Fibroblast of lung (primary cell): ENCODE data around the gene PSD4. TPM values are rescaled to one million over a fixed set of nuclear protein-coding genes. Genes with fewer than 3 reads are reported as not detected.

Source experiments
- polyA plus RNA-seq, 2 donors: library from polyadenylated mRNA; depleted of rRNA in 1 of 2; stranded (reverse) in 1 of 2; unstranded in 1 of 2; fragments of >200 nt; gene quantifications; 2 replicates each; pipeline ENCODE4 v1.2.1, GENCODE V29; 2011 to 2012; ENCODE audit warnings: missing spikeins in 1 of 2
- total RNA-seq: library from RNA; depleted of rRNA; stranded (reverse); fragments of >200 nt; gene quantifications from 2 replicates; pipeline ENCODE4 v1.2.1, GENCODE V29; 2014

The PSD4 gene
- total and polyA plus RNA-seq, 2 donors (not counting 1 experiment from before 2014, with no cell fraction given), result 1.0 to 6.1 TPM

Other genes starting within 250 kb of the PSD4 start
- gene IL36G, start 196.0 kb upstream of the PSD4 start, total RNA-seq, result not detected in 2 replicates
- not detected in 2 replicates for gene IL36G, start 196.0 kb upstream of the PSD4 start, polyA plus RNA-seq
- gene IL36A, start 168.5 kb upstream of the PSD4 start, total RNA-seq, result not detected in 2 replicates
- gene IL36A, start 168.5 kb upstream of the PSD4 start, polyA plus RNA-seq, result not detected in 2 replicates
- gene IL36B, start 121.1 kb upstream of the PSD4 start, total RNA-seq, result not detected in 2 replicates
- not detected in 2 replicates for gene IL36B, start 121.1 kb upstream of the PSD4 start, polyA plus RNA-seq
- not detected in 2 replicates for gene IL36RN, start 114.8 kb upstream of the PSD4 start, total RNA-seq
- gene IL36RN, start 114.8 kb upstream of the PSD4 start, polyA plus RNA-seq, result not detected in 2 replicates
- gene IL1F10, start 106.0 kb upstream of the PSD4 start, total RNA-seq, result not detected in 2 replicates
- not detected in 2 replicates for gene IL1F10, start 106.0 kb upstream of the PSD4 start, polyA plus RNA-seq
- not detected in 2 replicates for gene IL1RN, start 46.4 kb upstream of the PSD4 start, total RNA-seq
- gene IL1RN, start 46.4 kb upstream of the PSD4 start, polyA plus RNA-seq, result 0.06 and 0.36 TPM in 2 replicates
- gene PAX8, start 105.0 kb downstream of the PSD4 start, total RNA-seq, result 0.50 and 0.51 TPM in 2 replicates
- gene PAX8, start 105.0 kb downstream of the PSD4 start, polyA plus RNA-seq, result 0.26 and 0.28 TPM in 2 replicates